Measurements from ENCODE around the gene MRGPRG.
"Not testable (repeated sequence)": the region's sequence is repeated elsewhere in the genome, so short reads cannot be mapped to it uniquely, and the experiment has no call there.

DNA sequence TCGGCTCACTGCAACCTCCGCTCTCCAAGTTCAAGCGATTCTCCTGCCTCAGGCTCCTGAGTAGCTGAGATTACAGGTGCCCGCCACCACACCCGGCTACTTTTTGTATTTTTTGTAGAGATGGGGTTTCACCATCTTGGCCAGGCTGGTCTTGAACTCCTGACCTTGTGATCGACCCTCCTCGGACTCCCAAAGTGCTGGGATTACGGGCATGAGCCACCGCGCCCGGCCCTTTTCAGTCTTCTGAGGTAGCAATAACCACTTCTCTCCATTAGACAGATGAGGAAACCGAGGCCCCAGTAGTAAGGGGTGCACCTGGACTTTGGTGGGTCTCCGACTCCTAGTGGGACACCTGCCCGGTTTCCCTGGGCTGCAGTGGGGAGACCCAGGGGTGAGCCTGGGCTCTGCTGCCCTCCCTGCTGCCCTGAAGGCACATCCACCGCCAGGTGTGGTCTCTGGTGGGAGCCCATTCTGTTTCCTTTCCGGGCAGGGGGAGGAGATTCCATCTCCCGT is 49.8 kb downstream of the MRGPRG start:
- TF ChIP-seq, protein P1, sequence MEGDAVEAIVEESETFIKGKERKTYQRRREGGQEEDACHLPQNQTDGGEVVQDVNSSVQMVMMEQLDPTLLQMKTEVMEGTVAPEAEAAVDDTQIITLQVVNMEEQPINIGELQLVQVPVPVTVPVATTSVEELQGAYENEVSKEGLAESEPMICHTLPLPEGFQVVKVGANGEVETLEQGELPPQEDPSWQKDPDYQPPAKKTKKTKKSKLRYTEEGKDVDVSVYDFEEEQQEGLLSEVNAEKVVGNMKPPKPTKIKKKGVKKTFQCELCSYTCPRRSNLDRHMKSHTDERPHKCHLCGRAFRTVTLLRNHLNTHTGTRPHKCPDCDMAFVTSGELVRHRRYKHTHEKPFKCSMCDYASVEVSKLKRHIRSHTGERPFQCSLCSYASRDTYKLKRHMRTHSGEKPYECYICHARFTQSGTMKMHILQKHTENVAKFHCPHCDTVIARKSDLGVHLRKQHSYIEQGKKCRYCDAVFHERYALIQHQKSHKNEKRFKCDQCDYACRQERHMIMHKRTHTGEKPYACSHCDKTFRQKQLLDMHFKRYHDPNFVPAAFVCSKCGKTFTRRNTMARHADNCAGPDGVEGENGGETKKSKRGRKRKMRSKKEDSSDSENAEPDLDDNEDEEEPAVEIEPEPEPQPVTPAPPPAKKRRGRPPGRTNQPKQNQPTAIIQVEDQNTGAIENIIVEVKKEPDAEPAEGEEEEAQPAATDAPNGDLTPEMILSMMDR (IDR thresholded peaks at IDR 0.05; ENCODE audit: low read depth, low read length, missing input control), result not testable (repeated sequence)
- TF ChIP-seq, protein P2, sequence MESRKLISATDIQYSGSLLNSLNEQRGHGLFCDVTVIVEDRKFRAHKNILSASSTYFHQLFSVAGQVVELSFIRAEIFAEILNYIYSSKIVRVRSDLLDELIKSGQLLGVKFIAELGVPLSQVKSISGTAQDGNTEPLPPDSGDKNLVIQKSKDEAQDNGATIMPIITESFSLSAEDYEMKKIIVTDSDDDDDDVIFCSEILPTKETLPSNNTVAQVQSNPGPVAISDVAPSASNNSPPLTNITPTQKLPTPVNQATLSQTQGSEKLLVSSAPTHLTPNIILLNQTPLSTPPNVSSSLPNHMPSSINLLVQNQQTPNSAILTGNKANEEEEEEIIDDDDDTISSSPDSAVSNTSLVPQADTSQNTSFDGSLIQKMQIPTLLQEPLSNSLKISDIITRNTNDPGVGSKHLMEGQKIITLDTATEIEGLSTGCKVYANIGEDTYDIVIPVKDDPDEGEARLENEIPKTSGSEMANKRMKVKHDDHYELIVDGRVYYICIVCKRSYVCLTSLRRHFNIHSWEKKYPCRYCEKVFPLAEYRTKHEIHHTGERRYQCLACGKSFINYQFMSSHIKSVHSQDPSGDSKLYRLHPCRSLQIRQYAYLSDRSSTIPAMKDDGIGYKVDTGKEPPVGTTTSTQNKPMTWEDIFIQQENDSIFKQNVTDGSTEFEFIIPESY (IDR thresholded peaks at IDR 0.05), result not testable (repeated sequence)
- TF ChIP-seq NR2F2 (IDR thresholded peaks at IDR 0.05); JUND (IDR thresholded peaks at IDR 0.05); YY1 (IDR thresholded peaks at IDR 0.05); GABPA (IDR thresholded peaks at IDR 0.05 in 1 of 2, conservative IDR thresholded peaks at IDR 0.05 in 1 of 2); SP1 (IDR thresholded peaks at IDR 0.05); RXRA (IDR thresholded peaks at IDR 0.05); HNF4A (conservative IDR thresholded peaks at IDR 0.05): not testable (repeated sequence)
- TF ChIP-seq, protein P3, sequence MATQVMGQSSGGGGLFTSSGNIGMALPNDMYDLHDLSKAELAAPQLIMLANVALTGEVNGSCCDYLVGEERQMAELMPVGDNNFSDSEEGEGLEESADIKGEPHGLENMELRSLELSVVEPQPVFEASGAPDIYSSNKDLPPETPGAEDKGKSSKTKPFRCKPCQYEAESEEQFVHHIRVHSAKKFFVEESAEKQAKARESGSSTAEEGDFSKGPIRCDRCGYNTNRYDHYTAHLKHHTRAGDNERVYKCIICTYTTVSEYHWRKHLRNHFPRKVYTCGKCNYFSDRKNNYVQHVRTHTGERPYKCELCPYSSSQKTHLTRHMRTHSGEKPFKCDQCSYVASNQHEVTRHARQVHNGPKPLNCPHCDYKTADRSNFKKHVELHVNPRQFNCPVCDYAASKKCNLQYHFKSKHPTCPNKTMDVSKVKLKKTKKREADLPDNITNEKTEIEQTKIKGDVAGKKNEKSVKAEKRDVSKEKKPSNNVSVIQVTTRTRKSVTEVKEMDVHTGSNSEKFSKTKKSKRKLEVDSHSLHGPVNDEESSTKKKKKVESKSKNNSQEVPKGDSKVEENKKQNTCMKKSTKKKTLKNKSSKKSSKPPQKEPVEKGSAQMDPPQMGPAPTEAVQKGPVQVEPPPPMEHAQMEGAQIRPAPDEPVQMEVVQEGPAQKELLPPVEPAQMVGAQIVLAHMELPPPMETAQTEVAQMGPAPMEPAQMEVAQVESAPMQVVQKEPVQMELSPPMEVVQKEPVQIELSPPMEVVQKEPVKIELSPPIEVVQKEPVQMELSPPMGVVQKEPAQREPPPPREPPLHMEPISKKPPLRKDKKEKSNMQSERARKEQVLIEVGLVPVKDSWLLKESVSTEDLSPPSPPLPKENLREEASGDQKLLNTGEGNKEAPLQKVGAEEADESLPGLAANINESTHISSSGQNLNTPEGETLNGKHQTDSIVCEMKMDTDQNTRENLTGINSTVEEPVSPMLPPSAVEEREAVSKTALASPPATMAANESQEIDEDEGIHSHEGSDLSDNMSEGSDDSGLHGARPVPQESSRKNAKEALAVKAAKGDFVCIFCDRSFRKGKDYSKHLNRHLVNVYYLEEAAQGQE (IDR thresholded peaks at IDR 0.05), result not testable (repeated sequence)
- TF ChIP-seq, protein P4, sequence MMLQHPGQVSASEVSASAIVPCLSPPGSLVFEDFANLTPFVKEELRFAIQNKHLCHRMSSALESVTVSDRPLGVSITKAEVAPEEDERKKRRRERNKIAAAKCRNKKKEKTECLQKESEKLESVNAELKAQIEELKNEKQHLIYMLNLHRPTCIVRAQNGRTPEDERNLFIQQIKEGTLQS (IDR thresholded peaks at IDR 0.05), result not testable (repeated sequence)
- TF ChIP-seq, protein P5, sequence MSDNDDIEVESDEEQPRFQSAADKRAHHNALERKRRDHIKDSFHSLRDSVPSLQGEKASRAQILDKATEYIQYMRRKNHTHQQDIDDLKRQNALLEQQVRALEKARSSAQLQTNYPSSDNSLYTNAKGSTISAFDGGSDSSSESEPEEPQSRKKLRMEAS (IDR thresholded peaks at IDR 0.05), result not testable (repeated sequence)
